IPS-18a (cell line): ENCODE results near the gene SERTM1.
A peak's percentile ranks its signal among the peaks of the same experiment; 100 is the strongest.

Experiments
- H3K27ac ChIP-seq: one replicate; pipeline ENCODE4 v1.5.1; 2013; ENCODE audit warnings: low read length
- H3K27me3 ChIP-seq: one replicate; pipeline ENCODE4 v1.6.1; 2013; ENCODE audit warnings: mild to moderate bottlenecking, low read length; ENCODE audit not compliant: control insufficient read depth, insufficient read depth
- H3K36me3 ChIP-seq: one replicate; pipeline ENCODE4 v1.6.1; 2013; ENCODE audit warnings: low read depth, low read length; ENCODE audit not compliant: control insufficient read depth
- H3K4me1 ChIP-seq: one replicate; pipeline ENCODE4 v1.6.1; 2013; ENCODE audit warnings: low read depth, low read length; ENCODE audit not compliant: control insufficient read depth
- H3K4me3 ChIP-seq: one replicate; pipeline ENCODE4 v1.5.1; 2013; ENCODE audit warnings: low read length
- H3K9ac ChIP-seq: one replicate; pipeline ENCODE4 v1.6.1; 2013; ENCODE audit warnings: mild to moderate bottlenecking, low read length, moderate library complexity
- H3K9me3 ChIP-seq: one replicate; pipeline ENCODE4 v1.6.1; 2013; ENCODE audit warnings: low read depth, low read length; ENCODE audit not compliant: control insufficient read depth

The SERTM1 gene

GRCh38 chr13:36675213-36675536 lies 1.4 kb downstream of the SERTM1 start:
- Histone ChIP-seq H3K9ac (no peak overlapping the region), H3K36me3 (no peaks in the 10 kb centered on the region), H3K9me3 (no peaks in the 10 kb centered on the region), H3K27ac (no peak overlapping the region), H3K4me1 (peaks cover 11% of the 10 kb centered on the region), H3K4me3 (peak overlapping the region; percentile 53), H3K27me3 (peaks cover 59% of the 10 kb centered on the region)

GRCh38 chr13:36680913-36681312 lies 7.1 kb downstream of the SERTM1 start:
- Histone ChIP-seq H3K27ac (no peak overlapping the region), H3K4me3 (no peak overlapping the region), H3K4me1 (peaks cover 3% of the 10 kb centered on the region)

GRCh38 chr13:36681894-36682624 lies 8.2 kb downstream of the SERTM1 start:
- Histone ChIP-seq H3K36me3 (no peaks in the 10 kb centered on the region), H3K4me3 (no peak overlapping the region), H3K9ac (no peak overlapping the region), H3K27me3 (peaks cover 8% of the 10 kb centered on the region), H3K4me1 (peaks cover 3% of the 10 kb centered on the region), H3K27ac (no peak overlapping the region), H3K9me3 (no peaks in the 10 kb centered on the region)

More at GRCh38 chr13:36680913-36681312, 7.1 kb downstream of the SERTM1 start:
- Histone ChIP-seq H3K9me3 (no peaks in the 10 kb centered on the region), H3K9ac (no peak overlapping the region), H3K27me3 (peaks cover 19% of the 10 kb centered on the region), H3K36me3 (no peaks in the 10 kb centered on the region)

- Histone ChIP-seq H3K9me3 (no peaks in the 10 kb centered on the region), H3K4me3 (no peak overlapping the region), H3K36me3 (no peaks in the 10 kb centered on the region), H3K4me1 (peaks cover 3% of the 10 kb centered on the region), H3K9ac (no peak overlapping the region), H3K27ac (no peak overlapping the region), H3K27me3 (no peaks in the 10 kb centered on the region)
These were observed 9.9 kb downstream of the SERTM1 start for GRCh38 chr13:36683701-36684100.

- peaks cover 3% of the 10 kb centered on the region for H3K4me1 ChIP-seq
- no peak overlapping the region for H3K9ac ChIP-seq
- H3K9me3 ChIP-seq, result no peaks in the 10 kb centered on the region
- H3K4me3 ChIP-seq, result no peak overlapping the region
- no peaks in the 10 kb centered on the region for H3K36me3 ChIP-seq
- no peaks in the 10 kb centered on the region for H3K27me3 ChIP-seq
- no peak overlapping the region for H3K27ac ChIP-seq
These were observed 12.1 kb downstream of the SERTM1 start for GRCh38 chr13:36685927-36686326.

GRCh38 chr13:36696410-36697010 lies 22.7 kb downstream of the SERTM1 start:
- H3K9ac ChIP-seq, result no peak overlapping the region
- no peaks in the 10 kb centered on the region for H3K36me3 ChIP-seq
- H3K27ac ChIP-seq, result no peak overlapping the region
- H3K27me3 ChIP-seq, result no peaks in the 10 kb centered on the region
- H3K4me1 ChIP-seq, result no peaks in the 10 kb centered on the region
- H3K4me3 ChIP-seq, result no peak overlapping the region
- no peaks in the 10 kb centered on the region for H3K9me3 ChIP-seq

GRCh38 chr13:36700170-36700569 lies 26.4 kb downstream of the SERTM1 start:
- Histone ChIP-seq H3K9ac (no peak overlapping the region), H3K27ac (no peak overlapping the region), H3K4me1 (no peaks in the 10 kb centered on the region), H3K36me3 (no peaks in the 10 kb centered on the region), H3K9me3 (no peaks in the 10 kb centered on the region), H3K4me3 (no peak overlapping the region), H3K27me3 (no peaks in the 10 kb centered on the region)

- Histone ChIP-seq H3K9ac (no peak overlapping the region), H3K27ac (no peak overlapping the region), H3K4me1 (no peaks in the 10 kb centered on the region), H3K27me3 (no peaks in the 10 kb centered on the region), H3K9me3 (no peaks in the 10 kb centered on the region), H3K4me3 (no peak overlapping the region), H3K36me3 (no peaks in the 10 kb centered on the region)
These were observed 32.9 kb downstream of the SERTM1 start for GRCh38 chr13:36706755-36707154.

- Histone ChIP-seq H3K36me3 (no peaks in the 10 kb centered on the region), H3K27me3 (no peaks in the 10 kb centered on the region), H3K4me1 (no peaks in the 10 kb centered on the region), H3K9me3 (no peaks in the 10 kb centered on the region), H3K9ac (no peak overlapping the region), H3K4me3 (no peak overlapping the region), H3K27ac (no peak overlapping the region)
These were observed 35.5 kb downstream of the SERTM1 start for GRCh38 chr13:36709136-36709890.

- H3K9me3 ChIP-seq, result no peaks in the 10 kb centered on the region
- no peaks in the 10 kb centered on the region for H3K4me1 ChIP-seq
- H3K27ac ChIP-seq, result no peak overlapping the region
- no peaks in the 10 kb centered on the region for H3K36me3 ChIP-seq
- no peak overlapping the region for H3K4me3 ChIP-seq
- no peaks in the 10 kb centered on the region for H3K27me3 ChIP-seq
- H3K9ac ChIP-seq, result no peak overlapping the region
These were observed 36.6 kb downstream of the SERTM1 start for GRCh38 chr13:36710396-36710795.

GRCh38 chr13:36712290-36712689 lies 38.5 kb downstream of the SERTM1 start:
- Histone ChIP-seq H3K4me1 (no peaks in the 10 kb centered on the region), H3K9me3 (no peaks in the 10 kb centered on the region), H3K36me3 (no peaks in the 10 kb centered on the region), H3K9ac (no peak overlapping the region), H3K4me3 (no peak overlapping the region), H3K27me3 (no peaks in the 10 kb centered on the region), H3K27ac (no peak overlapping the region)
